ENCODE data around the gene HDHD2.
A peak's percentile ranks its signal among the peaks of the same experiment; 100 is the strongest.
"Not testable (repeated sequence)": the region's sequence is repeated elsewhere in the genome, so short reads cannot be mapped to it uniquely, and the experiment has no call there.

HDHD2 gene

DNA sequence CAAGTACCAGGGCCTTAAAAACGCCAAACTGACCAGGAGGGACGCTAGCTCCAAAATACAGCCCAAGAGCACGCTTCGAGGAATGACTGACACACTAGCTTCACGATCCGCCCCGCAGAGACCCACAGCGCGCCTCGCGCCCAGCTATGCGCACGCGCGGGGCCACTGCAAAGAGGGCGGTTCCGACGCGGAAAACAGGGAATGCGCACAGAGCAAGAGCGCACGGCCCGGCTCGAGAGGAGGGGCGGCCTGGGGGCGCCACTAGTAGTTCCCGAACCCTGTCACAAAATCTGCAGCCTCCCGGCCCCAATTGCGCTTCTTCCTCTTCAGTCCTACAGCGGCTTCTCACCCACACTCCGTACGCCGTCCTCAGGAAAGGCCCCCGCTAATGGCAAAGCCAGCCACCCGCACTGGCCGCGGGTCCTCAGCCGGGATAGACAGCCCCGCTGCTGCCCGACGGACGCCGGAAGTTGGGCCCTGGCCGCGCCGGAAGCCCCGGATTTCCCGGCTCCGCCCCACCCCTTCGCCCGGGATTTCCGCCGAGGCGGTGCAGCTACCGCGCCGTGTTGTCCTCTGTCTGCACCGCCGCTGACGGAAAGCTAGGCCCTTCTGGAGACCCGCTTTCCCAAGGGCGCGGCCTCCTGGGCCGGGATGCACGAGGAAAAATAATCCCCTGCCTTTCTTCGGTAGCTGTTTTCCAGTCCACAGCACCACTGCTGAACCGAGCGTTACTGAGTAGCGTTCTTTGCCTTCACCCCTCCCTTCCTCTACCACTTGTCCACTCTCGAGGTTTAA lies at the start of gene HDHD2:
HDHD2 (minus strand) TSS at position 472 of the 795 bp plus-strand sequence. CDS start 14,061 bp downstream, outside the sequence.
- TF ChIP-seq, protein P1, sequence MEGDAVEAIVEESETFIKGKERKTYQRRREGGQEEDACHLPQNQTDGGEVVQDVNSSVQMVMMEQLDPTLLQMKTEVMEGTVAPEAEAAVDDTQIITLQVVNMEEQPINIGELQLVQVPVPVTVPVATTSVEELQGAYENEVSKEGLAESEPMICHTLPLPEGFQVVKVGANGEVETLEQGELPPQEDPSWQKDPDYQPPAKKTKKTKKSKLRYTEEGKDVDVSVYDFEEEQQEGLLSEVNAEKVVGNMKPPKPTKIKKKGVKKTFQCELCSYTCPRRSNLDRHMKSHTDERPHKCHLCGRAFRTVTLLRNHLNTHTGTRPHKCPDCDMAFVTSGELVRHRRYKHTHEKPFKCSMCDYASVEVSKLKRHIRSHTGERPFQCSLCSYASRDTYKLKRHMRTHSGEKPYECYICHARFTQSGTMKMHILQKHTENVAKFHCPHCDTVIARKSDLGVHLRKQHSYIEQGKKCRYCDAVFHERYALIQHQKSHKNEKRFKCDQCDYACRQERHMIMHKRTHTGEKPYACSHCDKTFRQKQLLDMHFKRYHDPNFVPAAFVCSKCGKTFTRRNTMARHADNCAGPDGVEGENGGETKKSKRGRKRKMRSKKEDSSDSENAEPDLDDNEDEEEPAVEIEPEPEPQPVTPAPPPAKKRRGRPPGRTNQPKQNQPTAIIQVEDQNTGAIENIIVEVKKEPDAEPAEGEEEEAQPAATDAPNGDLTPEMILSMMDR (IDR thresholded peaks at IDR 0.05; ENCODE audit: extremely low read depth, insufficient read depth, missing control alignments), result no peak
- in situ Hi-C loops (cut with MboI; ENCODE audit: low pct_unique_long_range_greater_than_20kb, low sequenced_read_pairs, unreplicated experiment), result no loop called here
- peak; percentile 83 for DNase-seq (ENCODE audit: low spot score)

GRCh38 chr18:47195961-47196360 lies 45.7 kb upstream of the HDHD2 start:
- in situ Hi-C loops (cut with MboI; ENCODE audit: low pct_unique_long_range_greater_than_20kb, low sequenced_read_pairs, unreplicated experiment), result not testable (repeated sequence)

GRCh38 chr18:47191961-47192360 lies 41.7 kb upstream of the HDHD2 start:
- TF ChIP-seq, protein P1 (IDR thresholded peaks at IDR 0.05; ENCODE audit: extremely low read depth, insufficient read depth, missing control alignments), result peak; percentile 6
- in situ Hi-C loops (cut with MboI; ENCODE audit: low pct_unique_long_range_greater_than_20kb, low sequenced_read_pairs, unreplicated experiment), result no loop called here
- DNase-seq (ENCODE audit: low spot score), result no peak

More at GRCh38 chr18:47195961-47196360, 45.7 kb upstream of the HDHD2 start:
- not testable (repeated sequence) for DNase-seq (ENCODE audit: low spot score)

DNA sequence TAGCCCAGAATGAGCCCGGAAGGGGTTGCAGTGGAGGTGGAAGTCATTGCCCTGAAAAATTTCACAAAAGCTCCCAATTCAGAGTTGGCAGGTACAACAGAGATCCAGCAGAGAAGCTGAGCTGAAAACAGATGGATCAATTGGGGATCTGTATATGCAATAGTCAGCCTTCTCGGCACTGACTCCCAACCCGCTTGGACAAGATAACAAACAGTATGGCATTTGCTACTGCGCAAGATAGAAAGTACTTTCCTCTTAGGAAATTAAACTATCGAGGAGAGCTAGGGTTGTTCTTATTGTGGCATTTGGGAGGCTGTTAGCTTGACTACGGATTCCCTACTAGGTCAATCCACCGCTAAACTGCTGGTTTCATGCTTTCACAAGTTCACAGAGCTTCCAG lies 37.4 kb upstream of the HDHD2 start:
- no peak for DNase-seq (ENCODE audit: low spot score)
- in situ Hi-C loops (cut with MboI; ENCODE audit: low pct_unique_long_range_greater_than_20kb, low sequenced_read_pairs, unreplicated experiment), result no loop called here
- TF ChIP-seq, protein P1 (IDR thresholded peaks at IDR 0.05; ENCODE audit: extremely low read depth, insufficient read depth, missing control alignments), result no peak

- in situ Hi-C loops (cut with MboI; ENCODE audit: low pct_unique_long_range_greater_than_20kb, low sequenced_read_pairs, unreplicated experiment), result no loop called here
- DNase-seq (ENCODE audit: low spot score), result no peak
Observed at GRCh38 chr18:47184419-47185050, 34.2 kb upstream of the HDHD2 start.

DNA sequence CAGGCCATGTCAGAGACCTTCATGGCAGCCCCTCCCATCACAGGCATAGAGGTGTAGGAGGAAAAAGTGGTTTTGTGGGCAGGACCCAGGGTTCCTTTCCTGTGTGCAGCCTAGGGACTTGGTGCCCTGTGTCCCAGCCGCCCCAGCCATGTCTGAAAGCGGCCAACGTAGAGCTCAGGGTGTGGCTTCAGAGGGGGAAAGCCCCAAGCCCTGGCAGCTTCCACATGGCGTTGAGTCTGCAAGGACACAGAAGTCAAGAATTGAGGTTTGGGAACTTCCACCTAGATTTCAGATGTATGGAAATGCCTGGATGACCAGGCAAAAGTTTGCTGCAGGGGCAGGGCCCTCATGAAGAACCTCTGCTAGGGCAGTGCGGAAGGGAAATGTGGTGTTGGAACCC lies 31.9 kb upstream of the HDHD2 start:
- DNase-seq (ENCODE audit: low spot score); in situ Hi-C loops (cut with MboI; ENCODE audit: low pct_unique_long_range_greater_than_20kb, low sequenced_read_pairs, unreplicated experiment): not testable (repeated sequence)

More at GRCh38 chr18:47184419-47185050, 34.2 kb upstream of the HDHD2 start:
- TF ChIP-seq, protein P1 (IDR thresholded peaks at IDR 0.05; ENCODE audit: extremely low read depth, insufficient read depth, missing control alignments), result no peak

GRCh38 chr18:47180765-47181164 lies 30.5 kb upstream of the HDHD2 start:
- in situ Hi-C loops (cut with MboI; ENCODE audit: low pct_unique_long_range_greater_than_20kb, low sequenced_read_pairs, unreplicated experiment), result no loop called here
- no peak for DNase-seq (ENCODE audit: low spot score)
- TF ChIP-seq, protein P1 (IDR thresholded peaks at IDR 0.05; ENCODE audit: extremely low read depth, insufficient read depth, missing control alignments), result no peak
